Duodenal mucosa (tissue), 2 donors: Measurements from ENCODE around the gene ZNF737.
"Not testable (repeated sequence)": the region's sequence is repeated elsewhere in the genome, so short reads cannot be mapped to it uniquely, and the experiment has no call there.

Experiments
- H3K27ac ChIP-seq: one replicate; pipeline ENCODE4 v1.7.0; 2013; ENCODE audit warnings: low read depth, low read length
- H3K27me3 ChIP-seq, 2 donors: one replicate each; pipeline ENCODE4 v1.7.0; 2013; ENCODE audit warnings: low read length in 2 of 2, control low read depth in 1 of 2; ENCODE audit not compliant: insufficient read depth in 2 of 2, control insufficient read depth in 1 of 2
- H3K36me3 ChIP-seq, 2 donors: one replicate each; pipeline ENCODE4 v1.7.0; 2013; ENCODE audit warnings: low read length in 2 of 2, control low read depth in 1 of 2; ENCODE audit not compliant: insufficient read depth in 2 of 2, control insufficient read depth in 1 of 2
- H3K4me1 ChIP-seq, 2 donors: one replicate each; pipeline ENCODE4 v1.7.0; 2013; ENCODE audit warnings: low read length in 2 of 2, control low read depth in 1 of 2; ENCODE audit not compliant: insufficient read depth in 2 of 2, control insufficient read depth in 1 of 2
- H3K4me3 ChIP-seq, 2 donors: one replicate each; pipeline ENCODE4 v1.7.0; 2013; ENCODE audit warnings: low read length in 2 of 2, low read depth in 1 of 2
- H3K9ac ChIP-seq, 2 donors: one replicate each; pipeline ENCODE4 v1.7.0; 2013; ENCODE audit warnings: low read length in 2 of 2, low read depth in 1 of 2
- H3K9me3 ChIP-seq, 2 donors: one replicate each; pipeline ENCODE4 v1.7.0; 2013; ENCODE audit warnings: low read length in 2 of 2, control low read depth in 1 of 2; ENCODE audit not compliant: control insufficient read depth in 1 of 2

Gene ZNF737

DNA sequence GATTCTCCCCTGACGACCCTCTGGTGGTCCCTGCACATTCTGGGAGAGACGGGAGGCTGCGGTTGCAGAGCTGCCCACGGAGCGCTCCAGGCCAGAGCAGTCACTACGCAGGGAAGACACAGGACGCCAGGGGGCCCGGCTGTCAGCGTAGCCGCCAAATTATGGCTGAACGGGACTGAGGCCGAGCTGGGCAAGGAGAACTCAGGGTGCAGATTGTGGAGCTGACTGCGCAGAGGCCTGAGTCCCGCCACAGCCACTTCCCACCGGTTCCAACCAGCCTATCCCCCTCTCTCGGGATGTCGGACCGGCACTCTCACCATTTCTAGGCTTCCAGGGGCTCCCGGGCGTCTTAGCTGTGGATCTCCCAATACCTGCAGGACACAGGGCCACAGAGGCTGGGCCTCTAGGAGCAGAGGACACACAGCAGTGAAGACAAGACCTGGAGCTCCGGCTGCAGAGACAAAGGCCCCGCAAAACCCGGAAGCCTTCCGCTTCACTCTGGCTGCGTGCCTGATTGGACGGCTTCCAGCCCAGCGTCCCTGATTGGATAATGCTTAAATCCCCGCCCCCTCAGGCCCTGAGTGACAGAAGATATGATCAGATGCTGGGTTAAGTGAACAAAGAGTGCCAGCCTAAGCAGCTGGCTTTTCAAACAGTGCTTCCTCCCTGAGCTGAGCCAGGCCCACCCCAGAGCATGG lies at the start of gene ZNF737:
Gene ZNF737, minus strand, starts transcription at position 461 of the 698 bp plus-strand sequence. Its CDS starts 141 bp downstream, at position 320.
- H3K36me3 ChIP-seq: peaks cover 6 to 7% of the 10 kb centered on the region in 2 donors
- peak within 1 kb of the TSS; percentile 59 to 81 for H3K9ac ChIP-seq
- peak within 1 kb of the TSS; percentile 60 for H3K27ac ChIP-seq
- no peaks in the 10 kb centered on the region for H3K4me1 ChIP-seq
- H3K4me3 ChIP-seq: peak within 1 kb of the TSS; percentile 77 to 90
- H3K27me3 ChIP-seq: no peaks in the 10 kb centered on the region
- H3K9me3 ChIP-seq: peaks cover 28 to 38% of the 10 kb centered on the region in 2 donors

DNA sequence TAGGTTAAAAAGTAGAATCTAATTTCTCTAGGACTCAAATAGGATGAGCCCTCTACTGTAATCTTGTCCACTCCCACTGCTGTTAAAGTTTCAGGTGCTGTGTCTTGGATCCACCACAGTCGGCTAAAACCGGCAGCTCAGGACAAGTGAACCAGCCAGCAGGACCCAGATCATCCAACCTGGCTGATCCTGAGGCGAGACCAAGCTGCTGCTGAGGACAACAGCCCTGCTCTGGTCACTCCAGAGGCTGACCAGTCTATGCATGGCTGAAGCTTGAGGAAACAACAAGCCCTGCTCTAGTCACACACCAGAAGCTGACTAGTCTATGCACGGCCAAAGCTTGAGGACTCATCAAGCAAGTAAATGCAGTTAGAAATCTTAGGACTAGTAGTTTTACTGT lies 49.4 kb upstream of the ZNF737 start:
- H3K27me3 ChIP-seq, H3K36me3 ChIP-seq, H3K9ac ChIP-seq, H3K4me1 ChIP-seq, H3K27ac ChIP-seq, H3K4me3 ChIP-seq: not testable (repeated sequence)
- peaks cover 23 to 32% of the 10 kb centered on the region in 2 donors for H3K9me3 ChIP-seq

DNA sequence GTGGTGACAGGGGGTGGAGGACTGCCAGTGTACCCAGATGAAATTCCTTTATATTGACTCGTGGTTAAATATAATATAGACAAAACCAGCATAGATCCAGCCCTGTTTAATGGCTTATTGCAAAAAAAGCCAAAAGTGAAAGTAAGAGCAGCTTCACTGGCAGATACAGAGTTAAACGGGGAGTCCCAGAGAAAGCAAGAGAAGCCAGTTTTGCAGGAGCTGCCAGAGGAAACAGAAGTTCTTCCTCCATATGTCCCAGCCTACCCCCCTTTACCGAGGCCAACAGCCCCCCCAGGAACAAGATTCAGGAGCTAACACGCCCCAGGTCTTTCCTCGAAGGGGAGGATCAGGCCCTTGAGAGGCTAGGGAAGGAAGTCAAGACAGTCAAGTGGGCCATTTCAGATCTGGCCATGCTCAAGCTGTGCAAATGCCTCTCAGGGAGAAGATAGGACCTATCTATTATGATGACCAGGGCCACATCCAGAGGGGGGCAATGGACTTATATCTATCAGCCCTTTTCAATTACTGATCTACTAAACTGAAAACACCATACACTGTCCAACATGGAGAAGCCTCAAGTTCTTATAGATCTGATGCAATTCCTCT lies 47.2 kb upstream of the ZNF737 start:
- Histone ChIP-seq H3K4me3 (no peak overlapping the region), H3K9me3 (peaks cover 24 to 43% of the 10 kb centered on the region in 2 donors), H3K36me3 (no peaks in the 10 kb centered on the region), H3K27me3 (no peaks in the 10 kb centered on the region), H3K9ac (no peak overlapping the region), H3K27ac (no peak overlapping the region), H3K4me1 (no peaks in the 10 kb centered on the region)

DNA sequence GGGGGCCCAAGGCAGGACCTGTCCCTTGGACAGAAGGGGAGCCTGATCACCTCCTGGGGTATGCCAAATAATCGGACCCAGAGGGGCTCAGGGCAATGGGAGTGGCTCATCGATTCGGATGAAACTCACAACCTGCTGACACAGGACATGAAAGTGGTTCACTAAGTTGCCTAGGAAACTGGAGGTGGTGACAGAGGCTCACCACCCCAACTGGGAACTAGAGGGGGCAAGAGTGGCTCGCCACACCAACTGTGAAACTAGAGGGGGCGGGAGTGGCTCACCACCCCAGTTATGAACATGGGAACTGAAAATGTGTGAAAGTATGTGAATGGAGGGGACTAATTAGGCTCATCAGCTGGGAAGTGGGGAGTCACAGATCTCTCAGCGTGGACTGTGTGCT lies 46.3 kb upstream of the ZNF737 start:
- H3K4me3 ChIP-seq: no peak overlapping the region
- H3K9me3 ChIP-seq: peaks cover 24 to 39% of the 10 kb centered on the region in 2 donors
- no peaks in the 10 kb centered on the region for H3K4me1 ChIP-seq
- no peaks in the 10 kb centered on the region for H3K36me3 ChIP-seq
- H3K27me3 ChIP-seq: no peaks in the 10 kb centered on the region
- H3K9ac ChIP-seq: no peak overlapping the region
- no peak overlapping the region for H3K27ac ChIP-seq

DNA sequence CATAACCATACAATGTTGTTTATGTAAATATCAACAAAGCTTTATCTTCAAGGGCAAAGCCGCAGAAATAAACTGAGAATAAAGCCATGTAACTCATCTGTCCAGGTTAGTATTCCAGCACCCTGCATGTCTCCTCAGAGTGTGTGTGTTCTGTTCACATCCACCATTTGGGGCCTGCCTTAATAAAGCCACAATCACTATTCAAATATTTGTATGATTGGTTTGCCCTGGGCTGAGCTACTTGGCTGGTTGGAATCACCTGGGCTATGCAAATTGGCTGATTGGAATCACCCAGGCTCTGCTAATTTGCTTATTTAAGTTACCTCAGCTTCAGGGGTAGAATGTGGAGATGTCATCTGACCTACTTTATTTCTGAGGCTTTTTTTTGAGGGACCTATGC lies 42.4 kb upstream of the ZNF737 start:
- Histone ChIP-seq H3K4me3 (no peak overlapping the region), H3K9me3 (peaks cover 14 to 51% of the 10 kb centered on the region in 2 donors), H3K4me1 (no peaks in the 10 kb centered on the region)

DNA sequence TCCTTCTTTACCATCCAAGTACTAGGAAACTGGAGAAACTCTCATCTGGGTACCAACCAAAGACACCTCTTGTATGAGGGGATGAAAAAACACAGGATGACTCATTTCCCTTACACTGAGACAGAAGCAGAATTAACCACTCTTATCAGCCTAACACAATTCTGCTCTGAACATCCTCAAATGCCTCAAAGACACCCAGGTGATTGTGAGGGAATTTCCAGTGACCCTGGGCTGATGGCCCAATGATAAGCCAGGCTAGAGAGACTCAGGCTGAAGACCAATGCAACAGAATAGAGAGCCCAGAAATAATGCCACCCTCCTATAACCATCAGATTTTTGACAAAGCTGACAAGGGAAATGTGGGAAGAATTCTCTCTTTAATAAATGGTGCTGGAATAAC lies 7.0 kb downstream of the ZNF737 start:
- no peaks in the 10 kb centered on the region for H3K4me1 ChIP-seq
- H3K4me3 ChIP-seq: peak overlapping the region in 1 of 2 donors; percentile 16
- H3K27ac ChIP-seq: no peak overlapping the region
- no peaks in the 10 kb centered on the region for H3K27me3 ChIP-seq
- peaks cover 56 to 62% of the 10 kb centered on the region in 2 donors for H3K9me3 ChIP-seq
- H3K9ac ChIP-seq: no peak overlapping the region
- H3K36me3 ChIP-seq: peaks cover 13 to 22% of the 10 kb centered on the region in 2 donors

More for the DNA sequence above, 42.4 kb upstream of the ZNF737 start:
- H3K9ac ChIP-seq: no peak overlapping the region
- H3K27ac ChIP-seq: no peak overlapping the region
- no peaks in the 10 kb centered on the region for H3K27me3 ChIP-seq
- H3K36me3 ChIP-seq: no peaks in the 10 kb centered on the region

DNA sequence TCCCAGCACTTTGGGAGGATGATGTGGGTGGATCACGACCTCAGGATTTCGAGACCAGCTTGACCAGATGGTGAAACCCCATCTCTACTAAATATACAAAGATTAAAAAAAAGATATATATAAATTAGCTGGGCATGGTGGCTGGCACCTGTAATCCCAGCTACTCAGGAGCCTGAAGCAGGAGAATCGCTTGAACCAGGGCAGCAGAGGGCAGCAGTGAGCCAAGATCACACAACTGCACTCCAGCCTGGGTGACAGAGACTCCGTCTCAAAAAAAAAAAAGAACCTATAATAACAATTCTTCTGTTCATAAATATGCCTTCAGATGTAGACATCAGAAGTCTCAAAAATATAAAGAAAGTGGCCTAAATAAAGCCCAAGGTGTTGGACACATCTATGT lies 7.6 kb downstream of the ZNF737 start:
- Histone ChIP-seq H3K27ac (no peak overlapping the region), H3K4me1 (no peaks in the 10 kb centered on the region), H3K36me3 (peaks cover 17 to 22% of the 10 kb centered on the region in 2 donors), H3K27me3 (no peaks in the 10 kb centered on the region), H3K9ac (no peak overlapping the region), H3K4me3 (no peak overlapping the region), H3K9me3 (peaks cover 57 to 60% of the 10 kb centered on the region in 2 donors)

DNA sequence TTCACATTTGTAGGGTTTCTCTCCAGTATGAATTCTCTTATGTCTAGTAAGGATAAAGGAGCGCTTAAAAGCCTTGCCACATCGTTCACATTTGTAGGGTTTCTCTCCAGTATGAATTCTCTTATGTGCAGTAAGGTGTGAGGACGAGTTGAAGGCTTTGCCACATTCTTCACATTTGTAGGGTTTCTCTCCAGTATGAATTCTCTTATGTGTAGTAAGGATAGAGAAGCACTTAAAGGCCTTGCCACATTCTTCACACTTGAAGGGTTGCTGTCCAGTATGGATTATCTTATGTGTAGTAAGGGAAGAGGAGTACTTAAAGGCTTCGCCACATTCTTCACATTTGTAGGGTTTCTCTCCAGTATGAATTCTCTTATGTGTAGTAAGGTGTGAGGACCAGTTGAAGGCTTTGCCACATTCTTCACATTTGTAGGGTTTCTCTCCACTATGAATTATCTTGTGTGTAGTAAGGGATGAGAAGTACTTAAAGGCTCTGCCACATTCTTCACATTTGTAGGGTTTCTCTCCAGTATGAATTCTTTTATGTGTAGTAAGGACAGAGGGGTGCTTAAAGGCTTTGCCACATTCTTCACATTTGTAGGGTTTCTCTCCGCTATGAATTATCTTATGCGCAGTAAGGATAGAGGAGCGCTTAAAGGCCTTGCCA lies 20.8 kb downstream of the ZNF737 start:
- not testable (repeated sequence) for H3K4me1 ChIP-seq, H3K9ac ChIP-seq, H3K27me3 ChIP-seq, H3K27ac ChIP-seq
- Histone ChIP-seq H3K9me3 (peaks cover 74 to 79% of the 10 kb centered on the region in 2 donors), H3K4me3 (peak overlapping the region in 1 of 2 donors; percentile 4), H3K36me3 (peaks cover 23 to 41% of the 10 kb centered on the region in 2 donors)

DNA sequence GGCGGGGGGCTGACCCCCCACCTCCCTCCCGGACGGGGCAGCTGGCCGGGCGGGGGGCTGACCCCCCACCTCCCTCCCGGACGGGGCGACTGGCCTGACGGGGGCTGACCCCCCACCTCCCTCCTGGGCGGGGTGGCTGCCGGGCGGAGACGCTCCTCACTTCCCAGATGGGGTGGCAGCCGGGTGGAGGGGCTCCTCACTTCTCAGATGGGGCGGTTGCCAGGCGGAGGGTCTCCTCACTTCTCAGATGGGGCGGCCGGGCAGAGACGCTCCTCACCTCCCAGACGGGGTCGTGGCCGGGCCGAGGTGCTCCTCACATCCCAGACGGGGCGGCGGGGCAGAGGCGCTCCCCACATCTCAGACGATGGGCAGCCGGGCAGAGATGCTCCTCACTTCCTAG lies 35.3 kb downstream of the ZNF737 start:
- H3K4me1 ChIP-seq, H3K27me3 ChIP-seq, H3K4me3 ChIP-seq, H3K27ac ChIP-seq, H3K36me3 ChIP-seq, H3K9ac ChIP-seq: not testable (repeated sequence)
- H3K9me3 ChIP-seq: peaks cover 23 to 28% of the 10 kb centered on the region in 2 donors

DNA sequence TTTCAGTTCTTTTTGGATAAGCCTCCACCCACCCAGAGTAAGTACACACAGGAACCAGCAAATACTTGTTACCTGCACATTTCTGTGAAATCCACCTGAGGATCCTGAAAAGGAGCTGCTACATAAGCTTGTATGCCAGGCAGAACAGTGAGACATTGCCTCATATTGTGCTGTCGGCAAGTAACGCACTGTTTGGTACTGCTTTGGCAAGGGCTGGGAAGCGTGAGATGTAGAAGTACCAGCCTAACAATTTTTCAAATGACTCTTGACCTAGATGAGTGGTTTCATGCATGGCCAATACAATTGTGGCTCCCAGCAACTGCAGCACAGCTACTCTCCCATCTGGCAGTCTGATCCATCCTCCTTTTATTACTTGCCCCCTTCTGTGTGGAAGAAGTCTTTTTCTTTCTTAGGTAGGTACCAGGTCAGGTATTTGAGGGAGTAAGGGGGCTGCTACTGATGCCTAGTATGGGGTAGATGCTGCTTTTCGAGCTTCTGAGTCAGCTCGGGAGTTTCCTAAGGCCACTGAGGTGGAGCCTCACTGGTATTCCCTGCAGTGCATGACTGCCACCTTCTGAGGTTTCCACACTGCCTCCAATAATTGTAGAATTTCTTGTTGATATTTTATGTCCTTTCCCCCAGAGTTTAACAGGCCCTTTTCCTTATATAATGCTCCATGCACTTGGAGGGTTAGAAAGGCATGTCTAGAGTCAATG lies 52.2 kb downstream of the ZNF737 start:
- peaks cover 34 to 38% of the 10 kb centered on the region in 2 donors for H3K9me3 ChIP-seq
- H3K9ac ChIP-seq: no peak overlapping the region
- H3K36me3 ChIP-seq: no peaks in the 10 kb centered on the region
- H3K27me3 ChIP-seq: no peaks in the 10 kb centered on the region
- H3K4me1 ChIP-seq: no peaks in the 10 kb centered on the region
- no peak overlapping the region for H3K4me3 ChIP-seq
- no peak overlapping the region for H3K27ac ChIP-seq
